Measurements from ENCODE around the gene PIP5K1B.

PIP5K1B gene

GRCh38 chr9:68878450-68878849 lies 173.4 kb downstream of the PIP5K1B start:
- H3K4me1 ChIP-seq (ENCODE audit: control insufficient read depth, insufficient read depth, low read length) = peaks cover 30% of the 10 kb centered on the region
- no peak overlapping the region for H3K4me3 ChIP-seq (ENCODE audit: low read depth, low read length)
- H3K27me3 ChIP-seq (ENCODE audit: control insufficient read depth, insufficient read depth, low read length) = no peaks in the 10 kb centered on the region
- H3K9me3 ChIP-seq (ENCODE audit: control insufficient read depth, insufficient read depth, low read length) = no peaks in the 10 kb centered on the region
- no peak overlapping the region for H3K9ac ChIP-seq (ENCODE audit: low read depth, low read length)
- no peaks in the 10 kb centered on the region for H3K36me3 ChIP-seq (ENCODE audit: control insufficient read depth, insufficient read depth, low read length)
- no peak overlapping the region for H3K27ac ChIP-seq (ENCODE audit: low read depth, low read length)

GRCh38 chr9:68883224-68883623 lies 178.2 kb downstream of the PIP5K1B start:
- no peaks in the 10 kb centered on the region for H3K4me1 ChIP-seq (ENCODE audit: control insufficient read depth, insufficient read depth, low read length)
- no peaks in the 10 kb centered on the region for H3K9me3 ChIP-seq (ENCODE audit: control insufficient read depth, insufficient read depth, low read length)
- H3K9ac ChIP-seq (ENCODE audit: low read depth, low read length) = no peak overlapping the region
- no peaks in the 10 kb centered on the region for H3K36me3 ChIP-seq (ENCODE audit: control insufficient read depth, insufficient read depth, low read length)
- no peaks in the 10 kb centered on the region for H3K27me3 ChIP-seq (ENCODE audit: control insufficient read depth, insufficient read depth, low read length)
- no peak overlapping the region for H3K27ac ChIP-seq (ENCODE audit: low read depth, low read length)
- no peak overlapping the region for H3K4me3 ChIP-seq (ENCODE audit: low read depth, low read length)

GRCh38 chr9:68887232-68887631 lies 182.2 kb downstream of the PIP5K1B start:
- Histone ChIP-seq H3K27ac (ENCODE audit: low read depth, low read length) (no peak overlapping the region), H3K9me3 (ENCODE audit: control insufficient read depth, insufficient read depth, low read length) (no peaks in the 10 kb centered on the region), H3K4me1 (ENCODE audit: control insufficient read depth, insufficient read depth, low read length) (no peaks in the 10 kb centered on the region), H3K9ac (ENCODE audit: low read depth, low read length) (no peak overlapping the region), H3K4me3 (ENCODE audit: low read depth, low read length) (no peak overlapping the region), H3K27me3 (ENCODE audit: control insufficient read depth, insufficient read depth, low read length) (no peaks in the 10 kb centered on the region), H3K36me3 (ENCODE audit: control insufficient read depth, insufficient read depth, low read length) (no peaks in the 10 kb centered on the region)

- Histone ChIP-seq H3K27ac (ENCODE audit: low read depth, low read length) (no peak overlapping the region), H3K27me3 (ENCODE audit: control insufficient read depth, insufficient read depth, low read length) (no peaks in the 10 kb centered on the region), H3K4me1 (ENCODE audit: control insufficient read depth, insufficient read depth, low read length) (peaks cover 13% of the 10 kb centered on the region; the same call in 1 of the 2 replicates), H3K9me3 (ENCODE audit: control insufficient read depth, insufficient read depth, low read length) (no peaks in the 10 kb centered on the region), H3K4me3 (ENCODE audit: low read depth, low read length) (no peak overlapping the region), H3K36me3 (ENCODE audit: control insufficient read depth, insufficient read depth, low read length) (no peaks in the 10 kb centered on the region), H3K9ac (ENCODE audit: low read depth, low read length) (no peak overlapping the region)
Observed at GRCh38 chr9:68894502-68894901, 189.5 kb downstream of the PIP5K1B start.

- Histone ChIP-seq H3K9me3 (ENCODE audit: control insufficient read depth, insufficient read depth, low read length) (no peaks in the 10 kb centered on the region), H3K27me3 (ENCODE audit: control insufficient read depth, insufficient read depth, low read length) (no peaks in the 10 kb centered on the region), H3K4me3 (ENCODE audit: low read depth, low read length) (no peak overlapping the region), H3K36me3 (ENCODE audit: control insufficient read depth, insufficient read depth, low read length) (no peaks in the 10 kb centered on the region), H3K9ac (ENCODE audit: low read depth, low read length) (no peak overlapping the region), H3K27ac (ENCODE audit: low read depth, low read length) (no peak overlapping the region), H3K4me1 (ENCODE audit: control insufficient read depth, insufficient read depth, low read length) (peaks cover 14% of the 10 kb centered on the region; the same call in 1 of the 2 replicates)
Observed at GRCh38 chr9:68895741-68896478, 190.9 kb downstream of the PIP5K1B start.

DNA sequence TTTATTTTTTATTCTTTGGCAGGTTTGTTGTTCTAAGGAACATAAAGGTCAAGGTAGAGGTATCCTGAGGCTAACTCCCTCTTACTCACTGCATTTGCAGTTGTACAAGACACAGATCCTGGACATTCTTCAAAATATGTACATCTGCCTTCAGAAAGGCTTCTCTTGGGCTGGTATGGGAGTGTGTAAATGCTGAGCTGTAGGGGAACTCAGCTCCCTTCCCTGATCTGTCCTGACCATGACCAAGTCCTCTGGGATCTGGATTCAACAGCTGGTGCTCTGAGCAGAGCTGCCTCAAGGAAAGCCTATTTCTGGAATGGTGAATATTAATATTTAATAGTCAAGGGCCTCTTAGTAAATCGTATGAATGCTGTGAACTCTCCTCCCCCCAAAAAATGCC lies 191.4 kb downstream of the PIP5K1B start:
- no peak overlapping the region for H3K9ac ChIP-seq (ENCODE audit: low read depth, low read length)
- H3K4me3 ChIP-seq (ENCODE audit: low read depth, low read length) = no peak overlapping the region
- H3K27ac ChIP-seq (ENCODE audit: low read depth, low read length) = no peak overlapping the region
- H3K9me3 ChIP-seq (ENCODE audit: control insufficient read depth, insufficient read depth, low read length) = no peaks in the 10 kb centered on the region
- no peaks in the 10 kb centered on the region for H3K36me3 ChIP-seq (ENCODE audit: control insufficient read depth, insufficient read depth, low read length)
- peaks cover 14% of the 10 kb centered on the region; the same call in 1 of the 2 replicates for H3K4me1 ChIP-seq (ENCODE audit: control insufficient read depth, insufficient read depth, low read length)
- H3K27me3 ChIP-seq (ENCODE audit: control insufficient read depth, insufficient read depth, low read length) = no peaks in the 10 kb centered on the region

- Histone ChIP-seq H3K9ac (ENCODE audit: low read depth, low read length) (no peak overlapping the region), H3K4me3 (ENCODE audit: low read depth, low read length) (no peak overlapping the region), H3K27me3 (ENCODE audit: control insufficient read depth, insufficient read depth, low read length) (no peaks in the 10 kb centered on the region), H3K9me3 (ENCODE audit: control insufficient read depth, insufficient read depth, low read length) (no peaks in the 10 kb centered on the region), H3K4me1 (ENCODE audit: control insufficient read depth, insufficient read depth, low read length) (peaks cover 14% of the 10 kb centered on the region; the same call in 1 of the 2 replicates), H3K36me3 (ENCODE audit: control insufficient read depth, insufficient read depth, low read length) (no peaks in the 10 kb centered on the region), H3K27ac (ENCODE audit: low read depth, low read length) (no peak overlapping the region)
Observed at GRCh38 chr9:68897577-68898145, 192.6 kb downstream of the PIP5K1B start.

- Histone ChIP-seq H3K9me3 (ENCODE audit: control insufficient read depth, insufficient read depth, low read length) (no peaks in the 10 kb centered on the region), H3K27ac (ENCODE audit: low read depth, low read length) (no peak overlapping the region), H3K27me3 (ENCODE audit: control insufficient read depth, insufficient read depth, low read length) (no peaks in the 10 kb centered on the region), H3K36me3 (ENCODE audit: control insufficient read depth, insufficient read depth, low read length) (no peaks in the 10 kb centered on the region), H3K9ac (ENCODE audit: low read depth, low read length) (no peak overlapping the region), H3K4me1 (ENCODE audit: control insufficient read depth, insufficient read depth, low read length) (peaks cover 14% of the 10 kb centered on the region; the same call in 1 of the 2 replicates), H3K4me3 (ENCODE audit: low read depth, low read length) (no peak overlapping the region)
Observed at GRCh38 chr9:68898781-68899439, 193.9 kb downstream of the PIP5K1B start.

DNA sequence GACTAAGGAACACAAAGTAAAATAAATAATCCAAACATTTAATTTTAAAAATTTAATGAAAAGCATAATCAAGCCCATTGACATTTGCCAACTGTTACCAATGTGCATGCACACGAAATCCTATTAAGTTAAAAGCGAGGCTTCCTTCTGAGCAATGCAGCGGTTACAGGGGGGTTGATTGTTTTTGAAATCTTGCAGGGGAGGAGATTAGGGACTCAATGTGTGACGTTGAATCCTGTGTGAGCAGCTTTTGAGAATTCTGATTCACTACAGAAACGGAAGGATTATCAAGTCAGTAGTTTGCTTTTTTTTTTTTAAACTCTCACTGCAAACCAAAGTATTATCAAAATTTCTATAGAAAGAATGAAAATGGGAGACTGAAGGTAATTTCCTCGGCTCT lies 199.4 kb downstream of the PIP5K1B start:
- no peaks in the 10 kb centered on the region for H3K9me3 ChIP-seq (ENCODE audit: control insufficient read depth, insufficient read depth, low read length)

DNA sequence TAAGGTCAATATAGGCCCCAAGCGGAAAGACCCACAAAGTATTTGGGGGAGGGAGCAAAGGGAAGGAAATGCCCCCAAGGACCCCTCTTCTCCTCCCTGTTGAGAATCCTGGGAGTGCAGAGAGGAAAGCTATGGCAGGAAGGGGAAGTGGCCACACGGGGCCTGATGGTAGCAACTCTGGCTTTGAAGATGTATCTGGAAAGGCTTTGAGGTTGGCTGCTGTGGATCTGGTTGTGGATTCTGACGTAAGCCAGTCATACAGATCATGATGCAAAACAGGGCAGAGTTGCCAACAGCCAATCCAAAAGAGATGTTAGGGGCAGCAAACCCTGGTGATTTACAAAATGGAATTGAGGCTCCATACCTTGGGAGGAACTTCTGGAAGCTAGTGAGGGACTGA lies 200.1 kb downstream of the PIP5K1B start:
- no peak overlapping the region for H3K9ac ChIP-seq (ENCODE audit: low read depth, low read length)
- peaks cover 7% of the 10 kb centered on the region; the same call in 1 of the 2 replicates for H3K4me1 ChIP-seq (ENCODE audit: control insufficient read depth, insufficient read depth, low read length)
- H3K36me3 ChIP-seq (ENCODE audit: control insufficient read depth, insufficient read depth, low read length) = no peaks in the 10 kb centered on the region
- H3K27ac ChIP-seq (ENCODE audit: low read depth, low read length) = no peak overlapping the region
- no peaks in the 10 kb centered on the region for H3K27me3 ChIP-seq (ENCODE audit: control insufficient read depth, insufficient read depth, low read length)
- H3K9me3 ChIP-seq (ENCODE audit: control insufficient read depth, insufficient read depth, low read length) = no peaks in the 10 kb centered on the region
- H3K4me3 ChIP-seq (ENCODE audit: low read depth, low read length) = no peak overlapping the region

More for the DNA sequence above, 199.4 kb downstream of the PIP5K1B start:
- Histone ChIP-seq H3K4me1 (ENCODE audit: control insufficient read depth, insufficient read depth, low read length) (peaks cover 9% of the 10 kb centered on the region), H3K4me3 (ENCODE audit: low read depth, low read length) (no peak overlapping the region), H3K9ac (ENCODE audit: low read depth, low read length) (no peak overlapping the region), H3K36me3 (ENCODE audit: control insufficient read depth, insufficient read depth, low read length) (no peaks in the 10 kb centered on the region), H3K27me3 (ENCODE audit: control insufficient read depth, insufficient read depth, low read length) (no peaks in the 10 kb centered on the region), H3K27ac (ENCODE audit: low read depth, low read length) (no peak overlapping the region)

DNA sequence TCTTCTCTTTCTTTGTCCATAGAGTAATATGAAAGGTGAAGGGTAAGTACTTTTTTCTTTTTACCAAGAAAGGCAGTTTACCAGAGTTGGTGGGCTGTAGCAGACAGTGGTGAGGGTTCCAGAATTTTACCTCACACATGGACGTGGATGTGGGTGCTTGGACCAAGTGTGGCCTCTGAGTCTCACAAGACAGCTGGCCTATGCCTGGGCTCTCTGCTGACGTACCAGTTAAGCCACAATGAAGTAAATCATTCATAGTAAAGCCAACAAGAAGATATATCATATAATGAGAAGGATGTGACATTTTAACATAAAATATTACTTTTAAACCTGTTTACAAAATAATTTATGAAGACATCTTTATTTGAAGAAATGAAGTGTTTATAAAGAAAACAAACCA lies 202.9 kb downstream of the PIP5K1B start:
- Histone ChIP-seq H3K27me3 (ENCODE audit: control insufficient read depth, insufficient read depth, low read length) (no peaks in the 10 kb centered on the region), H3K9me3 (ENCODE audit: control insufficient read depth, insufficient read depth, low read length) (no peaks in the 10 kb centered on the region), H3K4me3 (ENCODE audit: low read depth, low read length) (no peak overlapping the region), H3K27ac (ENCODE audit: low read depth, low read length) (no peak overlapping the region), H3K4me1 (ENCODE audit: control insufficient read depth, insufficient read depth, low read length) (peaks cover 11% of the 10 kb centered on the region), H3K36me3 (ENCODE audit: control insufficient read depth, insufficient read depth, low read length) (no peaks in the 10 kb centered on the region), H3K9ac (ENCODE audit: low read depth, low read length) (no peak overlapping the region)

Measured in HUES48 (cell line).